Measurements from ENCODE around the gene ABCA3.

Gene ABCA3

DNA sequence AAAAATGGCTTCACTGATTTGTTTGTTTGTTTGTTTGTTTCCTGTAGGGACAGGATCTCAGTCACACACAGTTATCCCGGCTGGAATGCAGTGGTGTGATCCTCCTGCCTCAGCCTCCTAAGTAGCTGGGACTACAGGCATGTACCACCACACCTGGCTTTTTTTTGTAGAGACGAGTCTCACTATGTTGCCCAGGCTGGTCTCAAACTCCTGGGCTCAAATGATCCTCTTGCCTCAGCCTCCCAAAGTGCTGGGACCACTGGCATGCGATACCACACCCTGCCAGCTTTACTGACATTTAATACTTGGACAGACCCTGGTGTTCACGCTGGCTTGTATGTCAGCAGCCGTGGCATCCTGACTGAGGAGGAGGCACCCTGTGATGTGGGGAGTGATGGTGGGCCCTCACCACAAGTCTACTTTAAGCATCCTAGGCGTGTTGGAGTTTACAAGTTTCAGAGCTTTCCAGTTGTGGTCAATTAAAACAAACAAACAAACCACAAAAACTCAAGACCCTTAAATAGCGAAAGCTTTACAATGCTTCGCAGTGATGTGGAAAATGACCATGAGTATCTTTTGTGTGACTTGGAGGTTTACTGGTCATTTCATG is 5.1 kb downstream of the ABCA3 start:
- TF ChIP-seq PAX5 (IDR thresholded peaks at IDR 0.05; ENCODE audit: insufficient read depth, low read length, severe bottlenecking) (no peak), POU2F2 (IDR thresholded peaks at IDR 0.05; ENCODE audit: low read depth, low read length) (no peak), POLR2A (IDR thresholded peaks at IDR 0.05; ENCODE audit: low read depth, low read length) (no peak), TAF1 (IDR thresholded peaks at IDR 0.05; ENCODE audit: low read depth, low read length) (no peak), SPI1 (IDR thresholded peaks at IDR 0.05; ENCODE audit: low read depth, low read length) (no peak), POLR2AphosphoS5 (IDR thresholded peaks at IDR 0.05; ENCODE audit: low read depth, low read length) (no peak)
- FAIRE-seq (no peak), DNase-seq (ENCODE audit: insufficient read length, low spot score) (no peak)

DNA sequence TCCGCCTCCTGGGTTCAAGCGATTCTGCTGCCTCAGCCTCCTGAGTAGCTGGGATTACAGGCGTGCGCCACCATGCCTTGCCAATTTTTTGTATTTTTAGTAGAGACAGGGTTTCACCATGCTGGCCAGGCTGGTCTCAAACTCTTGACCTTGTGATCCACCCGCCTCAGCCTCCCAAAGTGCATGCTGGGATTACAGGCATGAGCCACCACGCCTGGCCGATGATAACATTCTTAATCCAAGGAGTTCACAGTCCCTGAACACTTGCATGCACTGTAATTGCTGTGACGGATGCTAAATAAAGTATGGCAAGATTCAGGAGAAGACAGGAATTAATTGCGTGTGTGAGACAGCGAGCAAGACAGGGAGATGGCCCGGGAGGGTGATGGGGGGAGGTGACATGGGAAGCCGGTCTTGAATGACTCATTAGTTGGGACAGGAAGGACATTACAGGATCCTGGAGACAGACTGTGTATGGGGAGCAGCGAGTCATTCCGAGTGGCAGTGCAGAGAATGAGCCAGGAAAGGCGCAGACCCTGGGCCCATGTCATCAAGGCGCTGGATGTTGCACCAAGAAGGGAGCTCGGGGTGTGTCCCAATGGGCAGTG is 6.7 kb downstream of the ABCA3 start:
- TF ChIP-seq TAF1 (IDR thresholded peaks at IDR 0.05; ENCODE audit: low read depth, low read length), result no peak
- no peak for TF ChIP-seq SPI1 (IDR thresholded peaks at IDR 0.05; ENCODE audit: low read depth, low read length)
- TF ChIP-seq POLR2AphosphoS5 (IDR thresholded peaks at IDR 0.05; ENCODE audit: low read depth, low read length), result no peak
- no peak for TF ChIP-seq POU2F2 (IDR thresholded peaks at IDR 0.05; ENCODE audit: low read depth, low read length)
- no peak for TF ChIP-seq PAX5 (IDR thresholded peaks at IDR 0.05; ENCODE audit: insufficient read depth, low read length, severe bottlenecking)
- TF ChIP-seq POLR2A (IDR thresholded peaks at IDR 0.05; ENCODE audit: low read depth, low read length), result no peak
- FAIRE-seq (no peak), DNase-seq (ENCODE audit: insufficient read length, low spot score) (no peak)

DNA sequence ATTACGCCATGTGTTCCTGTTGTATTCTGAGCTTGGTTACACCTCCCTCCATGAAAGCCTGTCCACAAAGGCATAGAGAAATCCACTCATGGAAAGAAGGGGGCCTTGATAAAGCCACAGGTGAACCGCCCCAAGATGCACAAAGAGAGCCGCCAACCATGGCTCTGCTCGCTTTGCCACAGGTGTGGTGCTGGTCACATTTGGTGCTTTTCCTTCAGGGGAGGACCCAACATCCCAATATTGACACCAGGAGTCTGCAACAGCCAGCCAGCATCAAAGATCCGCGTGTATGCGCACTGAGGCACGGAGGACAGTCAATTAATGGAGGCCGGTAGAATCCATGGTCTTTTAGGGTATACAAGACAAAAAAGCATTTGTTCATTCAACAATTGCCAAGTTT is 7.3 kb downstream of the ABCA3 start:
- TF ChIP-seq TAF1 (IDR thresholded peaks at IDR 0.05; ENCODE audit: low read depth, low read length) (no peak), POLR2AphosphoS5 (IDR thresholded peaks at IDR 0.05; ENCODE audit: low read depth, low read length) (no peak), POU2F2 (IDR thresholded peaks at IDR 0.05; ENCODE audit: low read depth, low read length) (no peak), PAX5 (IDR thresholded peaks at IDR 0.05; ENCODE audit: insufficient read depth, low read length, severe bottlenecking) (no peak), SPI1 (IDR thresholded peaks at IDR 0.05; ENCODE audit: low read depth, low read length) (no peak), POLR2A (IDR thresholded peaks at IDR 0.05; ENCODE audit: low read depth, low read length) (no peak)
- FAIRE-seq, result no peak

DNA sequence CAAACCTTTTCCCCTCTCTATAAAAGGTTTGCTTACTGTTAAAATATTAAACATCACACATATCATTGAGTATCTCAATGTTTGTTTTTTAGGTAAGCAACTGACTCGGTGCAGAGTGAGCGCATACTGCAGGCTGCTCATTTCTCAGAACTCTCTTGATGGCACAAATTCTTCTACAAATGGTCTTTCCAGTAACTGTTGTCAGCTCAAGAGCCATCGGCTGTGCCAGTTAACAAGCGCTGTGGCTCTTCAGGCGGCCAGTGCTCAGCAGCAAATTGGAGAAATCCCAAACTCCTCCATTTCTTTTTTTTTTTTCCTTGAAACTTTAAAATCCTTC is 8.6 kb downstream of the ABCA3 start:
- FAIRE-seq, result no peak
- TF ChIP-seq TAF1 (IDR thresholded peaks at IDR 0.05; ENCODE audit: low read depth, low read length) (no peak), POLR2AphosphoS5 (IDR thresholded peaks at IDR 0.05; ENCODE audit: low read depth, low read length) (no peak), SPI1 (IDR thresholded peaks at IDR 0.05; ENCODE audit: low read depth, low read length) (no peak), POU2F2 (IDR thresholded peaks at IDR 0.05; ENCODE audit: low read depth, low read length) (no peak)
- no peak for DNase-seq (ENCODE audit: insufficient read length, low spot score)

More for the DNA sequence above, 7.3 kb downstream of the ABCA3 start:
- no peak for DNase-seq (ENCODE audit: insufficient read length, low spot score)

DNA sequence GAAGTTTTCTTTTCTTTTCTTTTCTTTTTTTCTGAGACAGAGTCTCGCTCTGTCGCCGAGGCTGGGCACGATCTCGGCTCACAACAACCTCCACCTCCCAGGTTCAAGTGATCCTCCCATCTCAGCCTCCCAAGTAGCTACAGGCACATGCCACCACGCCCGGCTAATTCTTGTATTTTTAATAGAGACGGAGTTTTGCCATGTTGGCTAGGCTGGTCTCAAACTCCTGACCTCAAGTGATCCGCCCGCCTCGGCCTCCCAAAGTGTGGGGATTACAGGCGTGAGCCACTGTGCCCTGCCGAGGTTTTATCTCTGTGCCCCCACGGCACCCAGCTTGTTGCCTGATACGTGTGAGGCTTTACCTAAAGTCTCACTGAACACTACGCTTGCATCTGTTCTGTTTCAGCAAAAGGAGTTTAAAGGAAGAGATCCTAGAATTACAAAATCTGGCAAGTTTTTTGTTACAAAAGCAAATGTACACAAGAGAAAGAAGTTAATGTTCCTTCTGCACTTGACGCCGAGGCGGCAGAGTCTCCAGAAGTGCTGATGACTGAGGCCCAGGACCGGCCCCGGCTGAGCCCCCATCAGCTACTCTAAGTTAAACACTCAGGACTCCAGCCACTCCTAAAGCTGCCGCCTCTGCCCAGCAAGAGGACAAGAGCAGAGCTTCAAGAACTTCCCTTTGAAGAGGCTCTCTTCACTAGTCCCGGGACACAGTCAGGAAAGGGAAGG is 9.2 kb downstream of the ABCA3 start:
- DNase-seq (ENCODE audit: insufficient read length, low spot score), result no peak
- no peak for TF ChIP-seq POU2F2 (IDR thresholded peaks at IDR 0.05; ENCODE audit: low read depth, low read length)
- TF ChIP-seq POLR2AphosphoS5 (IDR thresholded peaks at IDR 0.05; ENCODE audit: low read depth, low read length), result no peak
- TF ChIP-seq POLR2A (IDR thresholded peaks at IDR 0.05; ENCODE audit: low read depth, low read length), result no peak
- TF ChIP-seq PAX5 (IDR thresholded peaks at IDR 0.05; ENCODE audit: insufficient read depth, low read length, severe bottlenecking), result no peak
- TF ChIP-seq SPI1 (IDR thresholded peaks at IDR 0.05; ENCODE audit: low read depth, low read length), result no peak
- TF ChIP-seq TAF1 (IDR thresholded peaks at IDR 0.05; ENCODE audit: low read depth, low read length), result no peak
- FAIRE-seq, result no peak

DNA sequence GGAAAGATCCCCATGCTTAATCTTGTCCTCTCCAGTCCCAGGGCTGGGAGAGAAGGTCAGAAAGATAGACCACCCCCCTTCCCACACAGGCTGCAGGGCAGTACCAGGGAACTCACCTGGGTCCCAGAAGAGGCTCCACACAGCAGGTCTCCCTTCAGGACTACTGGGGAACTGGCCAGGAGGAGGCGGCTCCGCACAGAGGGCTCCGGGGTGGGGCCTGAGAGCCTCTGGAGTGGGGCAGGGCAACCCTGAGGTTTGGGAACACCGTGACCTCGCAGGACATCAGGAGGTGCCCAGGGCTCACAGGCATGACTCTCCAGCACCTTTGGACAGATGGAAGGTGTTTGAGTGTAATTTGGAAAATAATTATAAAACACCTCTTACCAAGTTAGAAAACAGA is 11.0 kb downstream of the ABCA3 start:
- DNase-seq (ENCODE audit: insufficient read length, low spot score), result no peak
- TF ChIP-seq TAF1 (IDR thresholded peaks at IDR 0.05; ENCODE audit: low read depth, low read length), result no peak
- no peak for TF ChIP-seq SPI1 (IDR thresholded peaks at IDR 0.05; ENCODE audit: low read depth, low read length)
- TF ChIP-seq POLR2A (IDR thresholded peaks at IDR 0.05; ENCODE audit: low read depth, low read length), result no peak
- no peak for TF ChIP-seq POLR2AphosphoS5 (IDR thresholded peaks at IDR 0.05; ENCODE audit: low read depth, low read length)
- TF ChIP-seq PAX5 (IDR thresholded peaks at IDR 0.05; ENCODE audit: insufficient read depth, low read length, severe bottlenecking), result no peak
- TF ChIP-seq POU2F2 (IDR thresholded peaks at IDR 0.05; ENCODE audit: low read depth, low read length), result no peak
- no peak for FAIRE-seq

DNA sequence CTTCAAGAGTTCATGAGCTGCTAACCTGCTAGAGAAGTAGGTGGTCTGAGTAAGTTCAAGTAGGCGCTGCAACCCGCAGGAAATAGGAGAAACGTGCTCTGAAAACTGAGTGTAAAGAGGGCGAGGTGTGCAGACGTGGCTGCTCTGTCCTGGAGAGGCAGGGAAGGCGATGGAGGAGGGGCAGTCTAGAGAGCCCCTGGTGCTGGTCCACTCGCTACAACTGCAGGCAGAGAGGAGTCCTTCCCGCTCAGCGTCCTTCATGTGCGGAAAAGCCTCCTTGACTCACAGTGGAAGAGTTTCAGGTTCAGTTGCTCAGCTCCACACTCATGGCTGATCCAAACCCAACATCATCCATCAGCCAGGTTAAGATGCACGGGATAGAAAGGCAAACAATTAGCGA is 12.1 kb downstream of the ABCA3 start:
- DNase-seq (ENCODE audit: insufficient read length, low spot score) (no peak), FAIRE-seq (no peak)
- TF ChIP-seq POLR2A (IDR thresholded peaks at IDR 0.05; ENCODE audit: low read depth, low read length) (no peak), TAF1 (IDR thresholded peaks at IDR 0.05; ENCODE audit: low read depth, low read length) (no peak), POLR2AphosphoS5 (IDR thresholded peaks at IDR 0.05; ENCODE audit: low read depth, low read length) (no peak), POU2F2 (IDR thresholded peaks at IDR 0.05; ENCODE audit: low read depth, low read length) (no peak), PAX5 (IDR thresholded peaks at IDR 0.05; ENCODE audit: insufficient read depth, low read length, severe bottlenecking) (no peak), SPI1 (IDR thresholded peaks at IDR 0.05; ENCODE audit: low read depth, low read length) (no peak)

DNA sequence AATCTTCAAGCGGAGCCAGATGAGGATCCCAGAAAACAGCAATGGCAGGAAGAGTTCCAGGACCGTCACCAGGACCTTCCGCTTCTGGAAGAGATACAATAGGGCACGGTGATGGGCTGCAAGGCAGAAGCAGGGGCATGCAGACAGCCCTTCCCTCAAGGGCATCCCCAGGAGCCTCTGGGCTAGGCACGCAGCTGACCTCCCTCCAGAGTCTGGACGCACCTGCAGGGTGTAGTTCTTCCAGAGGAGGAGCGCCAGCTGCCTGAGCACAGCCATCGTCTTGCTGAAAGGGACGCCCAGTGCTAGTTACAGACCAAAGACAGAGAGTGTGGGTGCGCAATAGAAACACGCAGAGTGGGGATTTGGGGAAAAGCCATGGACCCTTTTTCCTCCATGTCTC is 14.3 kb downstream of the ABCA3 start:
- DNase-seq (ENCODE audit: insufficient read length, low spot score) (no peak), FAIRE-seq (no peak)
- TF ChIP-seq POU2F2 (IDR thresholded peaks at IDR 0.05; ENCODE audit: low read depth, low read length) (no peak), PAX5 (IDR thresholded peaks at IDR 0.05; ENCODE audit: insufficient read depth, low read length, severe bottlenecking) (no peak), POLR2A (IDR thresholded peaks at IDR 0.05; ENCODE audit: low read depth, low read length) (no peak), POLR2AphosphoS5 (IDR thresholded peaks at IDR 0.05; ENCODE audit: low read depth, low read length) (no peak)

DNA sequence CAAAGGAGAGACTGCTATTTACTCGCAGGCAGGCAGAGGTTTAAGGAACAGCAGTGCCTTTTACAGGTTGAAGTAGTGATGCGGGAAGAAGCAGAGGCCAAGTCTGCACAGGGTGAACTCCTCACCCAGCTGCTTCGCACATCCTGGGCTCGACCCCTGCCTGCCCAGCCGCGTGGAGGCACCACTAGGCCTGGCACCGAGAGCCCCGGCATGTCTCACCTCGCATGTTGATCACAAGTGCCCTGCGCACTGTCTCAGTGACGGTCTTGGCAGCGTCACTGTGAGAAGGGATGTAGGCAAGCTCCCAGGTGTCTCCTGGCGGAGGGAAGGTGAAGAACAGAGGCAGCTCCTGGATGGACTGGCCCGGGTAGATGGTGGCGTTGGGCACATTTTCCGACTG is 14.7 kb downstream of the ABCA3 start:
- DNase-seq (ENCODE audit: insufficient read length, low spot score), result no peak
- TF ChIP-seq POLR2AphosphoS5 (IDR thresholded peaks at IDR 0.05; ENCODE audit: low read depth, low read length) (no peak), PAX5 (IDR thresholded peaks at IDR 0.05; ENCODE audit: insufficient read depth, low read length, severe bottlenecking) (no peak), POU2F2 (IDR thresholded peaks at IDR 0.05; ENCODE audit: low read depth, low read length) (no peak), SPI1 (IDR thresholded peaks at IDR 0.05; ENCODE audit: low read depth, low read length) (no peak), POLR2A (IDR thresholded peaks at IDR 0.05; ENCODE audit: low read depth, low read length) (no peak), TAF1 (IDR thresholded peaks at IDR 0.05; ENCODE audit: low read depth, low read length) (no peak)
- FAIRE-seq, result no peak

Data from GM12891 (cell line).